Dendritic cell treated with granulocyte-macrophage colony-stimulating factor and Interleukin-4, amounts not matched to agents 40 ng/mL and 50 ng/mL, for 4 days (primary cell): ENCODE results near the gene RASGEF1B.

Source experiments
- H3K27ac Mint-ChIP-seq: one replicate; pipeline ENCODE4 v1.8.0; 2022; ENCODE audit warnings: mild to moderate bottlenecking, mixed read lengths
- H3K27me3 Mint-ChIP-seq: one replicate; pipeline ENCODE4 v1.8.0; 2022; ENCODE audit warnings: mild to moderate bottlenecking, mixed read lengths
- H3K36me3 Mint-ChIP-seq: one replicate; pipeline ENCODE4 v1.8.0; 2022; ENCODE audit warnings: low read depth, mixed read lengths
- H3K4me1 Mint-ChIP-seq: one replicate; pipeline ENCODE4 v1.8.0; 2022; ENCODE audit warnings: low read depth, mixed read lengths
- H3K4me3 Mint-ChIP-seq: one replicate; pipeline ENCODE4 v1.8.0; 2022; ENCODE audit warnings: mild to moderate bottlenecking, moderate library complexity, mixed read lengths
- H3K9me3 Mint-ChIP-seq: one replicate; pipeline ENCODE4 v1.8.0; 2022; ENCODE audit warnings: mixed read lengths
- intact Hi-C: fragments of 100-400 bp; cut with micrococcal nuclease; formaldehyde crosslinking; loops from one replicate; pipeline ENCODE4 v1.15.0; 2022

RASGEF1B gene

DNA sequence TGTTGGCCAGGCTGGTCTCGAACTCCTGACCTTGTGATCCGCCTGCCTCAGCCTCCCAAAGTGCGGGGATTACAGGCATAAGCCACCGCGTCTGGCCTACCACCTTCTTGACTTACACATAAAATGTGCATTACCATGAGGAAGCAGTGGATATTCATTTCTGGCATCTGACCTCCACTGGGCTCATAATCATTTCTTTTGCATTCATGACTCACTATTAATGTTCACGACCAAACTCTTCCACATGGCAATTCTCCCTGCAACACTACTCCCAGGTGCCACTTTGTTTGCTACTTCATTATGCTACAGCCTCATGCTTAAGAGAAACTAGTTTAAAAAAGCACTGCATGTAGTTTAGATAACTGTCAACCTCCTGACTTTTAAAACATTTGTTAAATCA is 22.7 kb downstream of the RASGEF1B start:
- Mint-ChIP-seq H3K9me3 (no peaks in the 10 kb centered on the region), H3K4me1 (no peaks in the 10 kb centered on the region), H3K27ac (no peak overlapping the region), H3K4me3 (no peak overlapping the region), H3K36me3 (peaks cover 88% of the 10 kb centered on the region), H3K27me3 (no peaks in the 10 kb centered on the region)
- intact Hi-C loops, result no loop called here

DNA sequence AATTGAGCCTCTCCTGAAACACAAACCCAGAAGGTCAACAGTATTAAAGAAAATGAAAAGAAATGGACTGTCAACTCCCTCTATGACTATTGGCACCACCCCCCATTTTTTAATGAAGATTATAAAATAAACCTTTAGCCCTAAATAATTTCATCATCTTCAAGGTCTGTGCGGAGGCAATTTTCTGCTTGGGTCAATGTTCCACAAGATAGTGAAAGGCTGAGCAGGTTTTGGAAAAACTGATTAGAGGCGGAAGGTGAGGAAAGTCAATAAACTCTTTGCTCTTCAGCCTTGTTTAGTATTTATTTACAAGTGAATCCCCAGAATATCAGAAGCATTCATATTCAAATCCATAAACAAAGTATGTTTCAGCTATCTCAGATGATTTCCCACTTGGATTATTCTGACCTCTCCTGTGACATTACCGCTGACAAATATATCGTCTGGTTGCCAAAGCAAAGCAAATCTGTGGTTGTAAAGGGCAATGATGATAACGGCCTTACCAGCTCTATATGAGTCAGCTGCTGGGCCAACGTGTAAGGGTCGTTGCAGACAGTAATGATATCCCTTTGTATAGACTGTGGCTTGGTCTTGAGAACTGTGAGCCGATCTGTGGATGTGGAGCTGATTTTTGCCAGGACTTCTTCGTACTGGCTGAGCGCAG is 24.0 kb downstream of the RASGEF1B start:
- no peaks in the 10 kb centered on the region for H3K27me3 Mint-ChIP-seq
- intact Hi-C loops, result no loop called here
- H3K4me1 Mint-ChIP-seq, result no peaks in the 10 kb centered on the region
- H3K9me3 Mint-ChIP-seq, result no peaks in the 10 kb centered on the region
- no peak overlapping the region for H3K27ac Mint-ChIP-seq
- peaks cover 87% of the 10 kb centered on the region for H3K36me3 Mint-ChIP-seq
- H3K4me3 Mint-ChIP-seq, result no peak overlapping the region

DNA sequence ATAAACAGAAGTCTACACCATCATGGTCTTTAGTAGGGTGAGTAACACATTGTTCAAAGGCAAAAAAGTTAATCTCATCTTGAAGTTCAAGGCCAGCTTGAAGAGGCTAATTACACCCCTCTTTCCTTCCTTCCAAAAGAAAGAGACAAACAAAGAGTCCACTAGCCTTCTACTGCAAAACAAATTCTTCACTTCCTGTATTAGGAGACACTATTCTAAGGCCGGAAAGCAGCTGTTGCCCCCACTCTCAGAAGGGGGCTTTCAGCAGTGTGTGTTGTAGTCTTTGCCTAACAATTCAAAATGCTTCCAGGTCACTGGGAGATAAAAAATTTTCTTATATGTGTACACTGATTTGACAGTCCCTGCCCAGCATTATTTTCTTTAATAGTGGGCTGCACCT is 25.1 kb downstream of the RASGEF1B start:
- Mint-ChIP-seq H3K9me3 (no peaks in the 10 kb centered on the region), H3K36me3 (peaks cover 84% of the 10 kb centered on the region), H3K4me3 (no peak overlapping the region), H3K27me3 (no peaks in the 10 kb centered on the region), H3K27ac (no peak overlapping the region), H3K4me1 (no peaks in the 10 kb centered on the region)
- intact Hi-C loops, result no loop called here

DNA sequence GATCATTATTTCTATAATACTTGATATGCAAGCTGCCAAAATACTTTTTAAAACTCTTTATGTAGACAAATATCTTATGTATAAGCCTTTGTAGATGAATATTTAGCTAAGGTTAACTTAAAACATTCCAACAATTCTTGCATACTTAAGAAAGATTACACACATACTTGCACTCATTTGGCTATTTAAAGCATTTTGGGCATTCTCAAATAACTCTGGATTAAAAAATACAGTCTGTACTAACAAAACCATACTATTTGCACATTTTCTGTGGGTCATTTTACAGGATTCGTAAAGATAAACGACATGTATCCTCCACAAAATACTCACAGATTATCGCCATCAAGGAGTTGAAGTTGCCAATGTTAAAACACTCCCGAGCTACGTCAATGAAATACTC is 26.5 kb downstream of the RASGEF1B start:
- Mint-ChIP-seq H3K27me3 (no peaks in the 10 kb centered on the region), H3K36me3 (peaks cover 89% of the 10 kb centered on the region), H3K9me3 (no peaks in the 10 kb centered on the region), H3K4me3 (no peak overlapping the region), H3K27ac (no peak overlapping the region), H3K4me1 (no peaks in the 10 kb centered on the region)
- intact Hi-C loops, result no loop called here

DNA sequence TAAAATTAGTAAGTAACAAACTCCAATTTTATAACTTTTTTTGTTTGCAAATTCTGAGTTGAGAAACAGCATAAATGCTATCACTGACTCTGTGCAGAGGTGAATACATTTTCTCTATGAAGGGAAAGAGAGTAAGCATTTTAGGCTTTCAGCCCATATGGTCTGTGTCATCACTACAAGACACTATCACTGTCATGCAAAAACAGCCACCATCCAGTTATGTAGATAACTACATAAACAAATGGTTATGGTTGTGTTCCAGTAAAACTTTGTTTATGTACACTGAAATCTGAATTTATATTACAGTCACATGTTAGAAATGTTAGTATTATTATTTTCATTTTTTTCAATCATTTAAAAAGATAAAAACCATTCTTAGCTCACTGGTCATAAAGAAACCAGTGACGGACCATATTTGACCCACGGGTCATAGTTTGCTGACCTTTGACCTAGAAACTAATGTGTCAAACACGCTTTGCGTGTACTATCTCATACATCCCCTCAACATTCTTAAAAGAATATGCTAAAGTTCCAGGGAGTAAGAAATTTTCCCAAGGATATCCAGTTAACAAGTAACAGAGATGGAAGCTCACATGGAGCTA is 29.1 kb downstream of the RASGEF1B start:
- H3K4me1 Mint-ChIP-seq, result no peaks in the 10 kb centered on the region
- intact Hi-C loops, result no loop called here
- no peak overlapping the region for H3K4me3 Mint-ChIP-seq
- no peak overlapping the region for H3K27ac Mint-ChIP-seq
- H3K9me3 Mint-ChIP-seq, result no peaks in the 10 kb centered on the region
- no peaks in the 10 kb centered on the region for H3K27me3 Mint-ChIP-seq
- peaks cover 93% of the 10 kb centered on the region for H3K36me3 Mint-ChIP-seq

DNA sequence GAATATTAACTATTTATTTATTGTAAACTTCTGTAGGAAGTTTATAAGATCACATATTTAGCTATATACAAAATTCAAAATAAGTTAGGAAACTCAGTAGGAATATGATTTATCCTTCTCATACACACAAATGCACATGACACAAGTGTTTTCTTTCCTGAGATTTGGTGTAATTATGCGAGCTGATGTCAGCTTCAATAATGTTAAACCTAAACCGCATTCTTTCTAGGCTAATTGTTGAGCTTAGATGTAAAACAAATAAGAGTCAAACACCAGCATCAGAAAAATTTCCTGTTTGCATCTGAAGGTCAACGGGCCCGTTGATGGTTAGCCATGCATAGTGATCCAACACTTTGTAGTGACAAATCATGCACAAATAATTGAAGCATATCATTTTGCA is 30.8 kb downstream of the RASGEF1B start:
- H3K27me3 Mint-ChIP-seq, result no peaks in the 10 kb centered on the region
- H3K4me3 Mint-ChIP-seq, result no peak overlapping the region
- intact Hi-C loops, result no loop called here
- no peaks in the 10 kb centered on the region for H3K4me1 Mint-ChIP-seq
- no peaks in the 10 kb centered on the region for H3K9me3 Mint-ChIP-seq
- H3K36me3 Mint-ChIP-seq, result peaks cover 76% of the 10 kb centered on the region
- H3K27ac Mint-ChIP-seq, result no peak overlapping the region

DNA sequence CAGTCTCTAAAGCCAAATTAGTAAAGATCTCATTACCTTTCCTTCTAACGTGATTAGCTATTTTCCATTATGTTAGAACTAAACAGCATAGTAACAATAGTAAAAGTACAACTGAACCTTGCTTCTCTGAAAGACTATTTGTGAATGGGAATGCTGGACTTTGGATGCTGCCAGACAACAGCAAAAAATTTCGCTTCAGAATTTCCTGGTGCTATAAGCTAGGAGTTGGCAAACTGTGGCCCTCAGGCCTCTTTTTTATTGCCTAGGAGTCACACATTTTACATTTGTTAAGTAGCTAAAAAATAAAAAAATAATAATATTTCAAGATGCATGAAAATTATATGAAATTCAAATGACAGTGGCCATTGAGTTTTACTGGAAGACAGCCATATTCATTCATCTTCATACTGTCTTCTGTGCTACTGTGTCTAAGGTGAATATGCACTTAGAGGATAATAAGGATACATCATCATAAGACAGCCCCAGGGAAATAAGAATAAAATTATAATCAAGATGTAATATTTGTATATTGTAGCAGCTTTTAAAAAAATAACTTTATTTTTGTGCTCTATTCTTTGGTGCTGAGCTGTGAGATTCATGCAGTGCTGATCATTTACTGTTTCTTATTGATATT is 34.6 kb downstream of the RASGEF1B start:
- Mint-ChIP-seq H3K27me3 (no peaks in the 10 kb centered on the region), H3K4me1 (no peaks in the 10 kb centered on the region), H3K4me3 (no peak overlapping the region), H3K9me3 (no peaks in the 10 kb centered on the region), H3K27ac (no peak overlapping the region), H3K36me3 (peaks cover 69% of the 10 kb centered on the region)
- intact Hi-C loops, result no loop called here

DNA sequence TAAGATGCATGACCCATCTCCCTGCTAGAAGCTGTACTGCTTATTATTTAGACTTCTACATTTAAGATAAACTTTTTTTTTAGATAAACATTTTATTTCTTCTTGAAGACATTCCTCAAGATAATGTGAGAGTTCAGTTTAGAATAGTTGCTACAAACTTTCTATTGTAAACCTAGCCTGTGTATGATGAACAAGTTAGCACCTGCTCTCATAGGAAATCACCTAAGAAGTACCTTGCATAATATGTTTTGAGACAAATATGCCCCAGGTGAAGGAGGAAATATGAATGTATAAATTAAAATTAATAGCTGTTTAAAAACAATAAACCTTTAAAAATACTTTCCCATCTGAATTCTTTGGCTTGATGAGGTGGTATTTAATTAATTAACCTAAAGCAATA is 35.6 kb downstream of the RASGEF1B start:
- intact Hi-C loops, result no loop called here
- no peaks in the 10 kb centered on the region for H3K9me3 Mint-ChIP-seq
- H3K27ac Mint-ChIP-seq, result no peak overlapping the region
- H3K27me3 Mint-ChIP-seq, result no peaks in the 10 kb centered on the region
- H3K36me3 Mint-ChIP-seq, result peaks cover 64% of the 10 kb centered on the region
- H3K4me3 Mint-ChIP-seq, result no peak overlapping the region
- no peaks in the 10 kb centered on the region for H3K4me1 Mint-ChIP-seq

DNA sequence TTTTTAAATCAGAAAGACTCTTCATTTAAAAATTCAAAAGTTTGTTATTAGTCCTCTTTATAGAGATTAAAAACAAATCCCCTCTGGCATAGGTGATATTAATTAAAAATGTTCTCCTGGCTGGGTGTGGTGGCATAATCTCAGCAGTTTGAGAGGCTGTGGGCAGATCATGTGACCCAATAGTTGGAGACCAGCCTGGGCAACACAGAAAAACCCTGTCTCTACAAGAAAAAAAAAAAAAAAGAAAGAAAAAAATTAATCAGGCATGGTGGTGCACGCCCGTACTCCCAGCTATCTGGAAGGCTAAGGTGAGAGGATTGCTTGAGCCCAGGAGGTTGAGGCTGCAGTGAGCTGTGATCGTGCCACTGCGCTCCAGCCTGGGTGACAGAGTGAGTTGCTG is 38.9 kb downstream of the RASGEF1B start:
- intact Hi-C loops, result no loop called here
- Mint-ChIP-seq H3K27me3 (no peaks in the 10 kb centered on the region), H3K4me1 (no peaks in the 10 kb centered on the region), H3K27ac (no peak overlapping the region), H3K36me3 (peaks cover 58% of the 10 kb centered on the region), H3K4me3 (no peak overlapping the region), H3K9me3 (no peaks in the 10 kb centered on the region)

DNA sequence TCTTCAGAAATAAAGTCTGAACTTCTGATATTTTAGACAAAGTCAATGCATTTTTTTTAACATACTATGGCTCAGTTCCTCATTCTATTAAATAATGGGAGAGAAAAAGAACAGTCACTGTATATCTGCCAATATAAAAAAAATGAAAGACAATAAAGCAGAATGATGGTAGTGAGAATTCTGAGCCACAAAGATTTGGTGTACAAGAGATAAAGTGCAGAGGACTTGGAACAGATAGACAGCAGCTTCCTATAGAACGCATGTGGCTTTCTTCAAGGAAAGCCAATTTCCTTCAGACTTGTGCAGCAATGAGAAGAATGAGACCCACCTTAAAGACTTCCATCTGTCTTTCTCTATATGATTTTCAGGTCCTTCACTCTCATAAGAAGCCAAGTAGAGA is 39.7 kb downstream of the RASGEF1B start:
- no peak overlapping the region for H3K4me3 Mint-ChIP-seq
- intact Hi-C loops, result no loop called here
- H3K27ac Mint-ChIP-seq, result no peak overlapping the region

DNA sequence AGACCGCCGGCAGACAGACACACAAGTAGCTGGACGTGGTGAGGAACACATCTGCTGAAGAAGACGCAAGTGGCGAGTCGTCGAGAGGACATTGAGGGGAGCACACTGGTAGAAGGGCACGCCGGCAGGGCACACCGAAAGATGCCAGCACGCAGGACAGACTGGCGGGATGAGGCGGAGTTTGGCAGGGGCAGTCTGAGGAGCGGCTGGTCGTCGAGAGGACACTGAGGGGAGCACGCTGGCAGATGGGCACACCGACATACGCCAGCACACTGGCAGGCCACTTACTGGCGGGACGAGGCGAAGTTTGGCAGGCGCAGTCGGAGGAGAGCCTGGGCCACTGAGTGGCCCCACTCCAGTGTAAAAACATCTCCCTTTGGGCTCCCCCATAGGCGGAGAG is 42.1 kb downstream of the RASGEF1B start:
- no peaks in the 10 kb centered on the region for H3K9me3 Mint-ChIP-seq
- no peak overlapping the region for H3K4me3 Mint-ChIP-seq
- peaks cover 85% of the 10 kb centered on the region for H3K36me3 Mint-ChIP-seq
- H3K27me3 Mint-ChIP-seq, result no peaks in the 10 kb centered on the region
- H3K4me1 Mint-ChIP-seq, result no peaks in the 10 kb centered on the region
- H3K27ac Mint-ChIP-seq, result no peak overlapping the region
- intact Hi-C loops, result no loop called here

More for the DNA sequence above, 39.7 kb downstream of the RASGEF1B start:
- H3K27me3 Mint-ChIP-seq, result no peaks in the 10 kb centered on the region
- no peaks in the 10 kb centered on the region for H3K9me3 Mint-ChIP-seq
- peaks cover 64% of the 10 kb centered on the region for H3K36me3 Mint-ChIP-seq
- H3K4me1 Mint-ChIP-seq, result no peaks in the 10 kb centered on the region

DNA sequence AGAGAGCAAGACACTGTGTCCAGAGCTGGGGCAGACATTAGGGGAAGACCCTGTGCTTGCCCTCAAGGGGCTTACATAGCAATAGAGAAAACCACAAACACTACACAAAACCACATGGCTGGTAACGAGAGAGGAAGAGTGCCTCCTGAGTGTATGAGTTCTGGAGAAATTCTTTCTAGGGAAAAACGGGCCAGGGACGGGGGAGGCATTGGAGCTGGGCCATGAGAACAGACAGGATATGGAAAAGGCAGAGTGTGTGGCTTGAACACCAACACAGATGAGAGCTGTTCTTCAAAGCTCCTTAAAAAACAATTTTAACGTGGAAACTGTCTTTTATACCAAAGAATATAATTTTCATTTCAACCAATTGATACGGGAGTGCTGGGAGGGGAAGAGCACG is 42.7 kb downstream of the RASGEF1B start:
- H3K4me3 Mint-ChIP-seq, result no peak overlapping the region
- no peaks in the 10 kb centered on the region for H3K4me1 Mint-ChIP-seq
- no peaks in the 10 kb centered on the region for H3K27me3 Mint-ChIP-seq
- no peak overlapping the region for H3K27ac Mint-ChIP-seq
- no peaks in the 10 kb centered on the region for H3K9me3 Mint-ChIP-seq
- H3K36me3 Mint-ChIP-seq, result peaks cover 81% of the 10 kb centered on the region
- intact Hi-C loops, result no loop called here

DNA sequence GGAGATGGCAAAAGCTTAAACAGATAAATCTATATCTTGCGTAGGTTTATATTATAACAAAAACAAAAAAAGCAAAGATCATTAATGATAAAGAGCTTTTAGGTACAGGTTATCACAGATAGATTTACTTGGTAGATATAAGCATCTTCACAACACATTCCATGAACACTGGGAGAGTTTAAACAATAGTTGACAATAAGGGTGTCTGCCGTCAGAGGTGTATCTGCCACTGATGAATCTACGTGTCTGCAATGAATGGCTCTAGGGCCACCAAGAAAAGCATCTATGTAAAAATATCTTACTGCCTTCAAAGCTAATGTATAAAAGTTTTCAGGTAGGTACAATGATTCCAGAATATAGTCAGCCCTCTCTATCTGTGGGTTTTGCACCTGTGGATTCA is 43.7 kb downstream of the RASGEF1B start:
- Mint-ChIP-seq H3K4me1 (no peaks in the 10 kb centered on the region), H3K9me3 (no peaks in the 10 kb centered on the region), H3K27ac (no peak overlapping the region), H3K4me3 (no peak overlapping the region), H3K36me3 (peaks cover 70% of the 10 kb centered on the region), H3K27me3 (no peaks in the 10 kb centered on the region)
- intact Hi-C loops, result no loop called here

DNA sequence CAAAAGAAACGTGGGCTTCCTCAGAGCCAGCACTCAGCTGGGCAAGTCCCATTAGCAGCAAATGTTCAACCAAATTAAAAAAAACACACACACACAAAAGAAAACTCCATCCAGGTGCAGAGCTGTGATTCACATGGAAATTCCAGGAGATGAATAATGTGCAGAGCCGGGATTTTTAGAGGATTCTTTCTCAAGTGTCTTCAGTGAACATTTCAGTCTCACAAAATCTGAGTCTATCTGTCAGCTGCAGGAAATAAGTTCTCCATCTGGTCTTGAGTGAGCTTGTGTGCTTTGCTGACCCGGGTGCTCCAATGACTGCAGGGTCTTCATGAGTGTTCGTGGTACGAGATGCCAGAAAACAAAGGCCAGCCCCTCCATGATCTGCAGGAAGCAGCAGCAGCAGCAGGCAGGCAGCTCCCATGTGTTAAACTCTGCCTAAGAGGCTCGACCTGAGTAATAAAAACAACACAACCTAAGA is 44.3 kb downstream of the RASGEF1B start:
- intact Hi-C loops, result no loop called here
- H3K4me3 Mint-ChIP-seq, result no peak overlapping the region
- H3K36me3 Mint-ChIP-seq, result peaks cover 64% of the 10 kb centered on the region
- H3K27ac Mint-ChIP-seq, result no peak overlapping the region
- H3K9me3 Mint-ChIP-seq, result no peaks in the 10 kb centered on the region
- no peaks in the 10 kb centered on the region for H3K4me1 Mint-ChIP-seq
- H3K27me3 Mint-ChIP-seq, result no peaks in the 10 kb centered on the region
